HG03066 (cell line): Measurements from ENCODE around the gene TMEM220.
"Not testable (repeated sequence)": the region's sequence is repeated elsewhere in the genome, so short reads cannot be mapped to it uniquely, and the experiment has no call there.

ENCODE experiments used
- ATAC-seq: cut with Tn5 transposase; IDR thresholded peaks from one replicate; pipeline ENCODE4 v1.9.1; 2021; ENCODE audit warnings: low read depth; ENCODE audit not compliant: unreplicated experiment

Gene TMEM220

DNA sequence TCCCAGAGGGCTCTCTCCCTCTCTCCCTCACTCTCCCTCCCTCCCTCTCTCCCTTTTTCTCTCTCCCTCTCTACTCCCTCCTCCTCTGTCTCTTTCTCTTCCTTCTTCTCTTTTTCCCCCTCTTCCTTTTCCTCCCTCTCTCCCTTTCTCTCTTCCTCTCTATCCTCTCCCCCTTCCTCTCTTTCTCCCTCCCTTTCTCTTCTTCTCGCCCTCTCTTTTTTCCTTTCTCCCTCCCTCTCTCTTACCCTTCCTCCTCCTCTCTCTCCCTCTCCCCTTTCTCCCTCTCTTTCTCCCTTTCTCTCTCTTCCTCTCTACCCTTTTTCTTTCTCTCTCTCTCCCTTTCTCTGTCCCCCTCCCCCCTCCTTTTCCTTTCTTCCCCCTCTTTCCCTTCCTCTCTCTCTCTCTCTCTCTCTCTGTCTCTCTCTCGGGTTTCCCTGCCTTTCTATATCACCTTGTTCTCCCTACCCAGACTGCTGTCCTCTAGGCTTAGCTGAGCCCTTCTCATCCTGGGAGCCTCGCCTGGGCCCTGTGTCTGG is 25.8 kb upstream of the TMEM220 start:
- ATAC-seq, result no peak

DNA sequence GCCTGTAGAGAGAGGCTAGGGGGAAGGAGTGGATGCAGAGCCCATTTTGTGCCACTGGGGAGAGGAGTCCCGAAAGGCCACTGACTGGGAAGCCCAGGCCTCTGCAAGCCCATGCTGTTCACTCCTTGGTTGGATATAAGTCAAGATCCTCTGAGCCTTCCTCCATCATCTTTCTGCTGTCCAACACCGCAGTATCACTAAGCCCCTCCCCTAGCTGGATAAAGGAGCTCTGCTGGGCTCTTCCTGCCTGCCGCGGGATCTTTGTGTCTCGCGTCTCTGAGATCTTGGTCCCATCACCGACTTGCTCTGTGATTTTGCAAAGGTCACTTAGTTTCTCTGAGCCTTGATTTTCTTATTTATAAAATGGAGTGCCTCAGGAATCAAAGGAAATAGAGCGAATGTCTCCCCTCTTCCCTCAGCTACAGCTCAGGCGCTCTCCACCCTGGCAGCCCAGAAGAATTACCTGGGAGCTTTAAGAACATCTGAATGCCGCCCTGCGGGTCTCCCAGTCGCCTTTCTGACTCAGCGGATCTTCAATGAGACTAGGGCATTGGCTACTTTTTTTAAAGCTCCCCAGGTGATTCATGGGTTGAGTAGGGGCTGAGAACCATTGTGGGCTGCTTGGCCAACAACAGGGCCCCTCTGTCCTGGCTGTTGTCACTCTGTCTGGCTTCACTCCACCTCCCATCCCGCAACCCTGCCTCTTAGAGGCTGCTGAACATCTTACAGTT is 25.2 kb upstream of the TMEM220 start:
- ATAC-seq, result no peak

DNA sequence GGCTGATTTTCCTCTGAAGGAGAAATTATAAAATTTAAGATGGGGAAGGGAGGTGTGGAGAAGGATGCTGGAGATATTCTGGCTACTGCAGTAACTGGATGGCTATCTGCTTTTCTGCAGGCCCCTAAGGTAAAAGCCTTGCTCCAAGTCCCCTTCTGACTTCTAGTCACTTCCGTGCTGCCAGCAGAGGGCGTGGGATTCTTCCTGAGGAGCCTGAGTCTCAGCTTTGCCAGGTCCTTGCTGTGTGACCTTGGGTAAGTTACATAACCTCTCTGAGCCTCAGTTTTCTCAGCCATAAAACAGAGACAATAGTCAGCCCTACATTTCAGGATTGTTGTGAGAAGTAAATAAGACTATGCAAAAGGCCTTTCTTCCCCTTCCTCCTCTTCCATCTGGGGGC is 24.3 kb upstream of the TMEM220 start:
- ATAC-seq, result no peak

DNA sequence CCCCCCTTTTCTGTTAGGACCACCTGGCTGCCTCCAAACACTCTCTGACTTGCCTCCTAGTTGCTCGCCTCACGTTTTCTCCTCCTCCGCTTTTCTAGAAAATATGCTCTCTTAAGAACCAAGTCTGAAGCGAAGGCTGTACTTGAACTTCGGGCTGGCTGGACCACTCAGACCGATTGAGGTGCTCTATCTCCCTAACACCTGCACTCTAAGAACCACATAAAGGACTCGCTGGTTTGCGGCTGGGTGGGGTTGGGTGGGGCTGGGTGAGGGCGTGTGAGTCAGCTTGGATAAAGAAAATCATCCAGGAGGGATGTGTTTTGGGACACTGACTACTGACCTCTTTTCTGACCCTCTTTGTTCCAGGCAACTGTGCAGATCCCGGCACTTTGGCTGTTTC is 22.9 kb upstream of the TMEM220 start:
- no peak for ATAC-seq

DNA sequence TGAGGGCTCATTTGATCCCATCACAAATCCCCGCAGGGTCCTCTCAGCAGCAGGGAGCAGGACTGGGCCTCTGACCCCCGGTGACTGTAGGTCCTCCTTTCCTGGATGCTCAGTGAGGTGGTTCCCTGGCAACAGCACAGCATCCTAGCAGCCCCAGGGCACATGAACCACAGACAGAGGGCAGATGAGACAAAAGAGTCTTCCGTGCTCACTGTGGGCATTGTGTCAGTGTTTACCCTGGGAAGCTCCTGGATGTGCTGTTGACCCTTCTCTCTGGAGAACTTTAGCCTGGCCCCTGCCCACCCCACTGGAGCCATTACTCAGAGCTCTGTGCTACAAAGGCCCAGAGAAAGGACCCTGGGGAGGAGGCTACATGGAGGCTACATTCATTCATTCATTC is 21.7 kb upstream of the TMEM220 start:
- ATAC-seq, result no peak

DNA sequence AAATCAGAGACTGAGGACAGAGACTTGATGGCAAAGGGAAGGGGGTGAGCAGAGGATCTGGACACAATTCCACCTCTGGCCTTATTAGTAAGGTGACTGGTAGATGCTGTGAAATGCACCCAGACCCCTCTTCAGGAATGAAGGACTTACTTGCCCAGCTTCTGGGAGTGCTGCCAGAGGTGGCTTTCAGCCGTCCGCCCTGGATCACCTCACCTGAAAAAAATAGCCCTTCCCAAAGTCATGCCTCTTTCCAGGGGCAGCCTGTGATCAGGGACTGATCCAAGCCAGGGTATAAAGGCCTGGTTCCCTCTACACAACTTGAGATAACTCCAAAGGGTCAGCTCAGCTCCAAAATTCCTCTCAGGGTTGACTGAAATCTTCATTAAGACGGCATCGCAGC is 20.4 kb upstream of the TMEM220 start:
- no peak for ATAC-seq

DNA sequence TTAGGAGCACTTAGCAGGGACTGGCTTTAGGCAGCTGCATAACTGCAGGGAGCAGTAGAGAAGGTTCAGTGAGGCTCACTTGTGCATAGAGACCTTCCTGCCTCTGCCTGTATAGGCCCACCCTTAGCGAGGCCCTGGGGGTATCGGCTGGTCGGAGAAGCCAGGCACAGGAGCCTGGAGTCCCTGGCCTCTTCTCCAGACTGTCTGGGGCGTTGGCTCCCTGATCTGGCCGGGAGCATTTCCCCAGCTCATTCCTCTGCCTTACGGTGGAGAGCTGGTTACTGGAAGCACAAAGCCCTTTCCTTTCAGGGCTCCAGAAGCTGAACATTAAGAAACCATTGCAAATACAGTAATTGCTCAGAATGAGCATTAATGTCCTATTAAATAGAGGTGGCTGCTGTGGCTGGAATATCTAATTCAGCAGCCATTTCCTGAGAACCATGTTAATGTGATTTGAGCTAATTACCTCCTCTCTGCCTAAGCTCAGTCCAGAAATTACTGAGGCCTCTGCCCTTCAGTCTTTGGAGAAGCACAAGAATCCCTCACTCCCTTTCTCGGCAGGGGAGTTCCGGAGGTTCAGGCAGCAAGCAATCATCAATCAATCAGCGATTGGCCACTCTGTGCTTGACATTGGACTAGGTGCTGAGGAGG is 18.8 kb upstream of the TMEM220 start:
- no peak for ATAC-seq

DNA sequence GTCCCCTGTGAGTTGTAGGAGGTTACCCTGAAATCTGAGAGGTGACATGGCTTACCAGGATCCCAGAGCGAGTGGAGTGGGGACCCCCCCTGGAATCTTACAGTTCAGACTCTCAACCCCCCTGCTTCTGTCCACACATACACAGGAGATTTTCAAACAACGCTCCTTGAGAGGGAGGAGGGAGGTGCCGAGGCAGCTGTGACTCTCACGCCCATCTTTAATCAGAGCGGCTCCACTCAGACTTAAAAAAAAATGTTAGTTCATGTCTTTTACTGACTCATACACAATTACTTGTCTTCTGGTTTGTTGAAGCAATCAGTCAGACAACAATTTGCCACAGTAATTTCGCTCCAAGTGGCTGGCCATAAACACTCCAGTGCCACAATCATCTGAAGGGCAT is 15.4 kb upstream of the TMEM220 start:
- ATAC-seq, result no peak

DNA sequence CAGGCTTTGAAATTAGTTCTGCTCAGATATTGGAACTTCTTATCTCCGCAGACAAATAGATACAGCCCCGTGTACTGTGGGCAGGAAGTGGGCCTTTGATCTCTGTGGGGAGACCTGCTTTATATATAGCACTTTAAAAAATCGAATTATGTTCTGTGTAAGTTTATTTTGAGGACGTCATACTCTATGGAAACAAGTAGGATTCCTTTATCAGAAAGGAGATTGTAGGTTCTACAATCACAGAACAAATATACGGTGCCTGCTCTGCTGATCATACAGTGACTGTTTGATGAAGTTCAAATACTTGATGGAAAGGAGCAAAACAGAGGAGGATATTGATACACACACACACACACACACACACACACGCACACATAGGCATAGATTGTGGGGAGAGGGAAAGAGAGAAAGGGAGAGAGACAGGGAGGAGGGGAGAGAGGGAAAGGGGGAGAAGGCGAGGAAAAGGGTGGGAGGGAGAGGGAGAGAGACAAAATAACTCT is 14.7 kb upstream of the TMEM220 start:
- ATAC-seq, result no peak

DNA sequence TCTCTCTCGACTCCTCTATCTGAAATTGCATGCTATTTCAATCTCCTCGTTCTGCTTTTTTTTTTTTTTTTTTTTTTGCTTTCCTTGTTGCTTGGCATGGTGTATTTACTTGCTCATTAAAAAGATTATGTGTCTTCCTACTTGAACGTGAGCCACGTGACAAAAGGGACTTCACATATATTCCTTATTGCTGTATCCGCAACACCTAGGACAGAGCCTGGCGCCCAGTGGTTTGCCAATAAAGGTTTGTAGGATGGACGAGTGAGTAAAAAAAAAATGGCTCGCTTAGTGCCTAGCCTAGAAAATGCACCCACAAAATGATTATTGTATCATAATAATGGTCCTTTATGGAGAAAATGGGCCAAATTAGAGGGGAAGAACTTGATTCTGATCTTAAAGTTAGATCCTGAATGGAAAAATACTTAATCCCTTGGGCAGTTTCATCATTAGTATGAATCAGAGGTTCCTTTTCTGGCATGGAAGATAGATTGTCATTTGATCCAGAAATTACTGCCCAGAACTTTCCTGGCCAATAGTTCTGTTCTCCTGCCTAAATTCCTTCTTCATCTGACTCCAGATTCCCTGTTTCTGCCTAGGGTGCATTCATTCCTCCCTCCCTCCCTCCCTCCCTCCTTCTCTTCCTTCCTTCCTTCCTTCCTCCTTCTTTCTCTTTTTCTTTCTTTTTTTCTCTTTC is 13.6 kb upstream of the TMEM220 start:
- no peak for ATAC-seq

DNA sequence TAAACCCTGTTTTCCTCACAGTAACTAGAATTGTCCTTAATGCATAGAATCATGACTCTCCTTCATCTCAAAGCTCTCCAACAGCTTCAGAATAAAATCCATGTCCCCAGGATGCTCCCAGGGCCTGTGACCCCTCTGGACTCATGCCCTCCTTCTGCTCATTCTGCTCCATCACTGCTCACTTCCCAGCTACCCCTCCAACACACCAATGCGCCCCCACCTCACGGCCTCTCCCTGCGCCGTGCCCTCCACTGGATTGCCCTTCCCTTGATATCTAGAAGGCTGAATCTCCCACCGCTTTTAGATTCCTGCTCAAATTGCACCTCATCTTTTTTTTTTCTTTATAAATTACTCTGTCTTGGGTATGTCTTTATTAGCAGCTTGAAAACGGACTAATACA is 12.6 kb upstream of the TMEM220 start:
- ATAC-seq, result no peak

DNA sequence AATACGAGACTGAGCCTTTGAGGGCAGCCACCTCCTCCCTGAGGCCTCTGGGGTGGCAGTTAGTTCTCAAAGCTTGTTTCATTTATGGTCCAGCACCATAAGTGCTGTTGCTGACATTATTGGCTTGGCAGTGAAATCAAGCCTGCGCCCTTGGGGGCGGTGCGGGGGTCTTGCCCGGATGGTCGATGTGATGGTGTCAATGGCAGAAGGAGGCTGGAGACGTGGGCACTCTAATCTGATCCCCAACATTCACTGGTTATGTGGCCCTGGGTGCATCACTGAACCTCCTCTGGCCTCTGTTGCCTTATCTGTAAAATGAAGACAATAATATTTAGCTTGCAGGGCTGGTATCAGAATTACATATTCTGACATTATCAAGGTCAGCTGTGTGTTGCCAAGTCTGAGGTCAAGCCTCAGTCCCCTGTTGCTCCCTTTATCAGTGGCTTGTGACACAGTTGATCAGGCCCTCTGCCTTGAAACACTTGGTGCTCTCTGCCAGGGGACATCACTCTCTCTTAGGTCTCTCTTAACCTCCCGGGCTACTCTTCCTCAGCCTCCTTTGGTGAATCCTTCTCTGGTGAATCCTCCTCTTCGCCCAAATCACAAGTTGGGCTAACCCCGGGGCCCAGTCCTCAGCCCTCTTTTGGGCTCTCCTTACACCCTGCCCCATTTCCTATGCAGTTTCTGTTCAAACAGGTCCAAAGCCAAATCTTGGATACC is 11.8 kb upstream of the TMEM220 start:
- ATAC-seq, result no peak

DNA sequence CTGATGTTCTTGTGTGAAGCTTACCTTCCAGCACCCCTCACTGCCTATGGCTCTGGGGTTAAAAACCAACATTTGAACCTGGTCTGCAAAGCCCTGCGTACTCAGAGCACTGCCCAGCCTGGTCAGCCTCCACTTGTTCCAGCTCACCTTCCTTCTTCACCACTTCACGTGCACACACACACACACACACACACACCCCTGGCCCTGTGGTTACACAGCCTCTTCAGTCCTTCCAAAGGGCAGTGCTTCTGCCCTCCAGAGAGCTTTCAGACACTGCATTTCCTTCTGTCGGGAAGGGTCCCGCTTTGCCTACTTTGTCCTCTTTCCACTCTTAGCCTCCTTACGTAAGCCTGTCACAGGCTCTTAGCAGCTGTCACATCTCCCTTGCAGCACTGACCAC is 9.6 kb upstream of the TMEM220 start:
- ATAC-seq, result no peak

DNA sequence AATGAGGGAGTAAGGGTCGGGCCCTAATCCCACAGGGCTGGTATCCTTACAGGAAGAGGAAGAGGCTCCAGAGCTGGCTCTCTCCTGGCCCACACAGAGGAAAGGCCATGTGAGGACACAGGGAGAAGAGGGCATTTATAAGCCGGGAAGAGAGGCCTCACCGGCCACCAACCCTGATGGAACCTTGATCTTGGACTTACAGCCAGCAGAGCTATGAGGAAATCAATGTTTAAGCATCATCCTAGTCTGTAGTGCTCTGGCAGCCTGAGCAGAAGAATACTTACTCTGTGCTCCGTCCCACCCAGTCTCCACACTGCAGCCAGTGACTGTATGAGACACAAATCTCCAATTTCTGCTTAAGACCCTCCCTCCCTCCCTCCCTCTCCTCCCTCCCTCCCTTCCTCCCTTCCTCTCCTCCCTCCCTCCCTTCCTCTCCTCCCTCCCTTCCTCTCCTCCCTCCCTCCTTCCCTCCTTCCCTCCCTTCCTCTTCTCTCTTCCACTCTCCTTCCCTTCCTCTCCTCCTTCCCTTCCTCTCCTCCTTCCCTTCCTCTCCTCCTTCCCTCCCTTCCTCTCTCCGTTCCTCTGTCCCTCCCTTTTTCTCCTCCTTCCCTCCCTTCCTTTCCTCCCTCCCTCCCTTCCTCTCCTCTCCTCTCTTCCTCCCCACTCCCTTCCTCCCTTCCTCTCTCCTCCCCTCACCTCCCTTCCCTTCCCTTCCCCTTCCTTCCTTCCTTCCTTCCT is 8.9 kb upstream of the TMEM220 start:
- no peak for ATAC-seq

DNA sequence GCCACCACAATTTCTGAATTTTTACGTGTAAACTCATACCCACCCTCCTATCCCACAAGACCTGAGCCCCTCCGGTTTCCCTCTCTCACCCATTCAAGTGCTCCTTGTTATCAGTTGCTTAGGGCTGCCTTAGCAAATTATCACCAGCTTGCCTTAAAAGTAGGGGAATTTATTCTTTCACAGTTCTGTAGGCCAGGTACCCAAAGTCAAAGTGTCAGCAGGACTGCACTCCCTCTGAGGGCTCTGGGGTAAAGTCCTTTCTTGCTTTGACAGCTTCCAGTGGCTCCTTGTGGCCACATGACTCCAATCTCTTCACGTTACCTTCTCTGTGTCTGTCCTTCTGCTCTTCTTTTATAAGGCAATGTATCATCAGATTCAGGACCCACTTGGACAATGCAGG is 7.9 kb upstream of the TMEM220 start:
- ATAC-seq, result no peak

DNA sequence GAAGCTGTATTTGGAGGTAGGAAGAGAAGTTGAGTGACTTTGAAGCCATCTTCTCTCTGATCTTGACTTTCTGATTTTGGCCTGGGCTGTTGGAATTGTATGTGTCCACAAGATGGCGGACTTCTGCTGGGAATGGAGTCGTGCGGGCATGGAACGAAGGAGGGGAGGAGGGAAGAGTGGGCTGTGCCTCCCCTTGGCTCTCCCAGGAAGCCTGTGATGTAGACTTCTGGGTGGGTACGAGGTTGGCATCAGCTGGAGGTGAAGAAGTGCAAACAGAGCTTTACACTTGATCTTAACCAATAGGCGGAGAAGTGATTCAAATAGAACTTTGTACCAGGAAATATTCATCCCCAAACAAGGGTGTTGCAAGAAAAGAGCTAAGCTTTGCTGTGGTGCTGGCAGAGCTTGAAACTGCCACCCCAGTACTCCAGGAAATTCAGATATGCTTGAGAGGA is 7.4 kb upstream of the TMEM220 start:
- no peak for ATAC-seq

DNA sequence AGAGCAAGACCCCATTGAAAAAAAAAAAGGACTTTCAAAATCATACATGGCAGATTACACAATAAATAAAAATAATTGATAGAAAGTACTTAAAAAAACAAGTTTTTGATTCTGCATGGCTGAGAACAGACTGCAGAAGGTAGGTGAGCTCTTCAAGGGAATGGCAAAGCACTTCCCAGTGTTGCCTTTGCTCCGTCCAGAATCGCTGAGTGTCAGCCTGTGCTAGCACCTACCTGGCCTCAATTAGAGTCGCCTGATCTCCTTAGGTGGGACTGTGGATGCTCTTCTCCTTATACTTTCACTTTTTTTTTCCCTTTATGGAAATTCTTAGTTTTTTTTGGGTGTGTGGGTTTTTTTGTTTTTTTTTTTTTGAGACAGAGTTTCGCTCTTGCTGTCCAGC is 6.0 kb upstream of the TMEM220 start:
- no peak for ATAC-seq

DNA sequence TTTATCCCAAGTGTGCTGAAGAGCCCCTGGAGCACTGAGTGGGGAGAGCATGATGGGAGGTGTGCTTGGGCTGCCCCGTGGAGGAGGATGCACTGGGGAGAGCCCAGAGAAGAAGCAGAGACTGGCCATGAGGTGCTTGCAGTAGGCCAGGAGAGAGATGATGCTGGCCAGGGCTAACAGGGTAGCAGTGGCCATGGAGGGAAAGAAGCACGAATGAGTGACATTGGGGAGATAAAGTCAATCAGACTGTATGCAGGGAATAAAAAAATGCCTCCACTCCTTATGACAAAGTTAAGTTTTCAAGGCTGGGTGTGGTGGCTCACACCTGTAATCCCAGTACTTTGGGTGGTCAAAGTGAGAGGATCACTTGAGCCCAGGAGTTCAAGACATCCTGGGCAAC is 5.4 kb upstream of the TMEM220 start:
- no peak for ATAC-seq

DNA sequence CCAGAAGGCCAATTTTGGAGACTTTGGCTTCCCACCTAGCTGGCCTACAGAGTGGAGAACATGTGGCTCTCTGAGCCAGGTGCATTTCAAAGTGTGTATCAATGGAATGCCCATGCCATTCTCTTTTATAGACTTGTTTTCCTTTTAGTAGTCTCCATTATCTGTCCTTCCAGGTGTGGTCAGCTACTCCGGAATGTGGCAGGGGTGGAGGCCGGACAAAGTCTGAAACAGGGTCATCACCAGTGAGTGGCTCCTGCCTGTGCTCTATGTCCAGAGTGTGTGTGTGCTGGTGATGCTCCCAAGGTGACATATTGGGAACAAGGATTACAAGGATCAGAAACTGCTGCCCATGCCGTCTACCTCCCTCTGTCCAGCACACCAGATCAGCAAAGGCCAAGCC is 3.8 kb upstream of the TMEM220 start:
- ATAC-seq, result no peak

DNA sequence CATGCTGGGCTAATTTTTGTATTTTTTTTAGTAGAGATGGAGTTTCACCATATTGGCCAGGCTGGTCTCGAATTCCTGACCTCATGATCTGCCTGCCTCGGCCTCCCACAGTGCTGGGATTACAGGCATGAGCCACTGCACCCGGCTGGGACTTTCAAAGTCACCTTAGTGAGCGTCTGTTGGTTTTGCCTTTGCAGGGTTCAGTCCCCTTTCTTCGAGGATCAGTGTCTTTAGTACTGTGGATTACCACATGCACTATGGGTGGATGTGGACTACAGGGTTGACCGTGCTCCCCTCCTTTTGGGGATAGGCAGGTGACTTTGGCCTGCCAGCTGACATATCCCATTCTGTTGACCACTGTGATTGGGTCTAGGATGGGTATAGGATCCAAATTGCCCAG is 2.3 kb upstream of the TMEM220 start:
- ATAC-seq, result not testable (repeated sequence)
